Measurements from ENCODE around the gene TTLL10. TPM values are rescaled to one million over a fixed set of nuclear protein-coding genes. Genes with fewer than 3 reads are reported as not detected.

TTLL10 gene
- polyA plus RNA-seq, 1 experiment = not detected

DNA sequence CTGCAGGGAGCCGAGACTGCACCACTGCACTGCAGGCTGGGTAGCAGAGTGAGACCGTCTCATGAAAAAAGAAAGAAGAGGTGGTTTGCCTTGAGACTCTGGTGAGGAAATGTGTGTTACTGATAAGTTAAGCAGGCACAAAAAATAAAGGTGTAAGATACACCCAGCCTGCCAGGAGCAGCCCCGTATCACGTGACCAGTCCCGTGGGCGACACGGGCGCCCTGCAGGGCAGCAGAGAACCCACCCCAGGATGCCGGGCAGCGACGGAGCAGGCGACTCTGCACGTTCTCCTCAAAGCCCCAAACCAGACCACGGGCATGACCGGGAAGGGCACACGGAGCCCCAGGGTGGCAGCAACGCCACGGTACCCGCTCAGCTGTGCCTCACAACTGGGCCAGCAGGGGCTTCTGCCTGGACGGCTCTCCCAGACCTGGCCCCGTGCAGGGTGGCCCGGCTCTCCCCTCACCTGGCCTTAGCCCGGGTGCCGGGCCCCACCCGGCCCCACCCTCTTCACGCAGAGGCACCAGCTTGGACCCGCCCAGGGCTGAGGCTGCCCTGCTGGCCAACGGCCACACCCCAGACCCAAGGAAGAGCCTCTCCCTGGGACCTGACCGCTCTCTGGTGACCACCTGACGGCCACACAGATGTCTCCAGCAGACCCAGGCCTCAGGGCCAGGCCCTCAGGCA is 48.4 kb downstream of the TTLL10 start:
- DNase-seq (ENCODE audit: low read depth, low spot score) = no peak
- TF ChIP-seq, protein P1, sequence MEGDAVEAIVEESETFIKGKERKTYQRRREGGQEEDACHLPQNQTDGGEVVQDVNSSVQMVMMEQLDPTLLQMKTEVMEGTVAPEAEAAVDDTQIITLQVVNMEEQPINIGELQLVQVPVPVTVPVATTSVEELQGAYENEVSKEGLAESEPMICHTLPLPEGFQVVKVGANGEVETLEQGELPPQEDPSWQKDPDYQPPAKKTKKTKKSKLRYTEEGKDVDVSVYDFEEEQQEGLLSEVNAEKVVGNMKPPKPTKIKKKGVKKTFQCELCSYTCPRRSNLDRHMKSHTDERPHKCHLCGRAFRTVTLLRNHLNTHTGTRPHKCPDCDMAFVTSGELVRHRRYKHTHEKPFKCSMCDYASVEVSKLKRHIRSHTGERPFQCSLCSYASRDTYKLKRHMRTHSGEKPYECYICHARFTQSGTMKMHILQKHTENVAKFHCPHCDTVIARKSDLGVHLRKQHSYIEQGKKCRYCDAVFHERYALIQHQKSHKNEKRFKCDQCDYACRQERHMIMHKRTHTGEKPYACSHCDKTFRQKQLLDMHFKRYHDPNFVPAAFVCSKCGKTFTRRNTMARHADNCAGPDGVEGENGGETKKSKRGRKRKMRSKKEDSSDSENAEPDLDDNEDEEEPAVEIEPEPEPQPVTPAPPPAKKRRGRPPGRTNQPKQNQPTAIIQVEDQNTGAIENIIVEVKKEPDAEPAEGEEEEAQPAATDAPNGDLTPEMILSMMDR (IDR thresholded peaks at IDR 0.05; ENCODE audit: low read depth, low read length) = no peak
- Histone ChIP-seq H3K27ac (ENCODE audit: low read depth, low read length) (no peak overlapping the region), H3K9me3 (ENCODE audit: control insufficient read depth, insufficient read depth, low read length) (peaks cover 14% of the 10 kb centered on the region; the same call in 1 of the 2 replicates), H3K27me3 (ENCODE audit: control insufficient read depth, insufficient read depth, low read length) (no peaks in the 10 kb centered on the region), H3K4me3 (ENCODE audit: low read depth, low read length) (no peak overlapping the region)
- ChIA-PET CTCF (no interaction called here), POLR2A (interaction anchor here (0.6 kb wide), 1 partner anchor 181 kb away, joined by 4 read pairs; no protein-coding TSS in a partner anchor)

GRCh38 chr1:1222575-1223225 is 49.0 kb downstream of the TTLL10 start:
- no peak for DNase-seq (ENCODE audit: low read depth, low spot score)
- Histone ChIP-seq H3K4me3 (ENCODE audit: low read depth, low read length) (no peak overlapping the region), H3K9me3 (ENCODE audit: control insufficient read depth, insufficient read depth, low read length) (peaks cover 11% of the 10 kb centered on the region; the same call in 1 of the 2 replicates), H3K27ac (ENCODE audit: low read depth, low read length) (no peak overlapping the region), H3K27me3 (ENCODE audit: control insufficient read depth, insufficient read depth, low read length) (no peaks in the 10 kb centered on the region)
- ChIA-PET POLR2A (interaction anchor here (0.6 kb wide), 1 partner anchor 180 kb away, joined by 4 read pairs; no protein-coding TSS in a partner anchor), CTCF (no interaction called here)
- TF ChIP-seq, protein P1 (IDR thresholded peaks at IDR 0.05; ENCODE audit: low read depth, low read length) = no peak

GRCh38 chr1:1223321-1223720 is 49.6 kb downstream of the TTLL10 start:
- no peak for DNase-seq (ENCODE audit: low read depth, low spot score)
- TF ChIP-seq, protein P1 (IDR thresholded peaks at IDR 0.05; ENCODE audit: low read depth, low read length) = no peak
- ChIA-PET CTCF (no interaction called here), POLR2A (no interaction called here)
- Histone ChIP-seq H3K4me3 (ENCODE audit: low read depth, low read length) (no peak overlapping the region), H3K27me3 (ENCODE audit: control insufficient read depth, insufficient read depth, low read length) (no peaks in the 10 kb centered on the region), H3K27ac (ENCODE audit: low read depth, low read length) (no peak overlapping the region), H3K9me3 (ENCODE audit: control insufficient read depth, insufficient read depth, low read length) (peaks cover 6% of the 10 kb centered on the region; the same call in 1 of the 2 replicates)

- peaks cover under 1% of the 10 kb centered on the region; the same call in 1 of the 2 replicates for H3K9me3 ChIP-seq (ENCODE audit: control insufficient read depth, insufficient read depth, low read length)
These were observed 50.2 kb downstream of the TTLL10 start for GRCh38 chr1:1223891-1224290.

More at GRCh38 chr1:1223891-1224290, 50.2 kb downstream of the TTLL10 start:
- H3K4me3 ChIP-seq (ENCODE audit: low read depth, low read length) = no peak overlapping the region
- H3K27ac ChIP-seq (ENCODE audit: low read depth, low read length) = no peak overlapping the region
- TF ChIP-seq, protein P1 (IDR thresholded peaks at IDR 0.05; ENCODE audit: low read depth, low read length) = no peak
- ChIA-PET POLR2A (interaction anchor here (0.6 kb wide), 1 partner anchor 98 kb away, joined by 6 read pairs; no protein-coding TSS in a partner anchor), CTCF (no interaction called here)
- DNase-seq (ENCODE audit: low read depth, low spot score) = no peak
- no peaks in the 10 kb centered on the region for H3K27me3 ChIP-seq (ENCODE audit: control insufficient read depth, insufficient read depth, low read length)
